Uterus (tissue), 2 donors: ENCODE measurements around the gene VSTM4.

Experiments used
- POLR2A ChIP-seq, 2 donors: fragments of 450-650 bp; IDR thresholded peaks; one replicate each; pipeline ENCODE4 v1.6.1; 2016; ENCODE audit warnings: antibody characterized with exemption in 2 of 2, mild to moderate bottlenecking in 1 of 2, moderate library complexity in 1 of 2
- TF ChIP-seq, protein P1 (sequence below), 4 experiments: fragments of 200-600 bp in 2 of 4; fragments of 450-650 bp in 2 of 4; sonication (generic) in 2 of 4; IDR thresholded peaks; one replicate each; pipeline ENCODE4 v1.5.1; 2016 to 2019; ENCODE audit warnings: antibody characterized with exemption in 4 of 4, mild to moderate bottlenecking in 2 of 4, moderate library complexity in 1 of 4

DNA sequence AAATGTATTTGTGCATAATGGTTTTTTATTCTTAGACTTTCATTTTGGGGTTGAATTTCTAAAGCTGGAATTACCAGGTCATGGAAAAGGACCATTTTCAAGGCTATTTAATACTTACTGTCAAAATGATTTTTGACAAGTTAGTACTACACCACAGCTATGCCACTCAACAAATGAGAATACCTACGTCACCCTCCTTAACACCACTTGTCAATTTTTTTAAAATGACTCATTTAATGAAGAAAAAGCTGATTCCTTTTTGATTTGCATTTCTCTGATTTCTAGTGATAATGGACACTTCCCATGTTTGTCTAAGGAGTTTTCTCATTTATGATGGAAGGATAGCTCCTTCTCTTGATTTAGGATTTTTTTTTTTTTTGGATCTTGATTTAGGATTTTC lies 63.3 kb downstream of the VSTM4 start:
- TF ChIP-seq, protein P1, sequence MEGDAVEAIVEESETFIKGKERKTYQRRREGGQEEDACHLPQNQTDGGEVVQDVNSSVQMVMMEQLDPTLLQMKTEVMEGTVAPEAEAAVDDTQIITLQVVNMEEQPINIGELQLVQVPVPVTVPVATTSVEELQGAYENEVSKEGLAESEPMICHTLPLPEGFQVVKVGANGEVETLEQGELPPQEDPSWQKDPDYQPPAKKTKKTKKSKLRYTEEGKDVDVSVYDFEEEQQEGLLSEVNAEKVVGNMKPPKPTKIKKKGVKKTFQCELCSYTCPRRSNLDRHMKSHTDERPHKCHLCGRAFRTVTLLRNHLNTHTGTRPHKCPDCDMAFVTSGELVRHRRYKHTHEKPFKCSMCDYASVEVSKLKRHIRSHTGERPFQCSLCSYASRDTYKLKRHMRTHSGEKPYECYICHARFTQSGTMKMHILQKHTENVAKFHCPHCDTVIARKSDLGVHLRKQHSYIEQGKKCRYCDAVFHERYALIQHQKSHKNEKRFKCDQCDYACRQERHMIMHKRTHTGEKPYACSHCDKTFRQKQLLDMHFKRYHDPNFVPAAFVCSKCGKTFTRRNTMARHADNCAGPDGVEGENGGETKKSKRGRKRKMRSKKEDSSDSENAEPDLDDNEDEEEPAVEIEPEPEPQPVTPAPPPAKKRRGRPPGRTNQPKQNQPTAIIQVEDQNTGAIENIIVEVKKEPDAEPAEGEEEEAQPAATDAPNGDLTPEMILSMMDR (IDR thresholded peaks at IDR 0.05), result no peak
- no peak for TF ChIP-seq POLR2A (IDR thresholded peaks at IDR 0.05)
